Measurements from ENCODE around the gene AP1S2.

The AP1S2 gene

GRCh38 chrX:15808254-15808653 lies 46.4 kb downstream of the AP1S2 start:
- H2AFZ ChIP-seq (ENCODE audit: low read length) = no peak overlapping the region
- no peaks in the 10 kb centered on the region for H3K79me2 ChIP-seq (ENCODE audit: insufficient read depth, low read length)
- no peaks in the 10 kb centered on the region for H3K9me2 ChIP-seq (ENCODE audit: low read depth, low read length)
- H3K27ac ChIP-seq (ENCODE audit: low read depth, low read length, poor library complexity, severe bottlenecking) = no peak overlapping the region
- H3K9me3 ChIP-seq (ENCODE audit: low read length) = no peaks in the 10 kb centered on the region
- H3F3A ChIP-seq (ENCODE audit: insufficient read depth, low read length) = no peaks in the 10 kb centered on the region
- H3K27me3 ChIP-seq (ENCODE audit: insufficient read depth, low read length) = no peaks in the 10 kb centered on the region
- H3K4me3 ChIP-seq (ENCODE audit: low read depth, low read length, poor library complexity, severe bottlenecking) = no peak overlapping the region
- H3K4me1 ChIP-seq (ENCODE audit: insufficient read depth, low read length, severe bottlenecking) = no peaks in the 10 kb centered on the region
- no peak overlapping the region for H3K9ac ChIP-seq (ENCODE audit: low read length)
- no peaks in the 10 kb centered on the region for H4K20me1 ChIP-seq (ENCODE audit: insufficient read depth, low read length)
- TF ChIP-seq EZH2 (IDR thresholded peaks at IDR 0.05; ENCODE audit: borderline replicate concordance, low read length) (no peak), CTCF (IDR thresholded peaks at IDR 0.05; ENCODE audit: low read length) (no peak)
- H3K36me3 ChIP-seq (ENCODE audit: insufficient read depth, low read length) = peaks cover 54% of the 10 kb centered on the region
- no peak overlapping the region for H3K4me2 ChIP-seq (ENCODE audit: low read length)

- Histone ChIP-seq H3K9me2 (ENCODE audit: low read depth, low read length) (no peaks in the 10 kb centered on the region), H3K27ac (ENCODE audit: low read depth, low read length, poor library complexity, severe bottlenecking) (no peak overlapping the region), H4K20me1 (ENCODE audit: insufficient read depth, low read length) (no peaks in the 10 kb centered on the region), H3K9ac (ENCODE audit: low read length) (no peak overlapping the region), H3K4me2 (ENCODE audit: low read length) (no peak overlapping the region), H3K9me3 (ENCODE audit: low read length) (no peaks in the 10 kb centered on the region), H3K79me2 (ENCODE audit: insufficient read depth, low read length) (no peaks in the 10 kb centered on the region), H3K4me1 (ENCODE audit: insufficient read depth, low read length, severe bottlenecking) (no peaks in the 10 kb centered on the region), H3F3A (ENCODE audit: insufficient read depth, low read length) (no peaks in the 10 kb centered on the region), H2AFZ (ENCODE audit: low read length) (no peak overlapping the region), H3K27me3 (ENCODE audit: insufficient read depth, low read length) (no peaks in the 10 kb centered on the region), H3K36me3 (ENCODE audit: insufficient read depth, low read length) (peaks cover 30% of the 10 kb centered on the region), H3K4me3 (ENCODE audit: low read depth, low read length, poor library complexity, severe bottlenecking) (no peak overlapping the region)
- TF ChIP-seq CTCF (IDR thresholded peaks at IDR 0.05; ENCODE audit: low read length) (no peak), EZH2 (IDR thresholded peaks at IDR 0.05; ENCODE audit: borderline replicate concordance, low read length) (no peak)
Measured at GRCh38 chrX:15804563-15804962, 50.0 kb downstream of the AP1S2 start.

GRCh38 chrX:15797707-15798106 lies 56.9 kb downstream of the AP1S2 start:
- TF ChIP-seq CTCF (IDR thresholded peaks at IDR 0.05; ENCODE audit: low read length) = no peak
- no peak for TF ChIP-seq EZH2 (IDR thresholded peaks at IDR 0.05; ENCODE audit: borderline replicate concordance, low read length)
- H3F3A ChIP-seq (ENCODE audit: insufficient read depth, low read length) = no peaks in the 10 kb centered on the region
- H3K79me2 ChIP-seq (ENCODE audit: insufficient read depth, low read length) = peaks cover 2% of the 10 kb centered on the region

More at GRCh38 chrX:15797707-15798106, 56.9 kb downstream of the AP1S2 start:
- Histone ChIP-seq H3K9me2 (ENCODE audit: low read depth, low read length) (no peaks in the 10 kb centered on the region), H3K4me3 (ENCODE audit: low read depth, low read length, poor library complexity, severe bottlenecking) (no peak overlapping the region), H2AFZ (ENCODE audit: low read length) (no peak overlapping the region), H3K27ac (ENCODE audit: low read depth, low read length, poor library complexity, severe bottlenecking) (no peak overlapping the region), H3K9ac (ENCODE audit: low read length) (no peak overlapping the region), H3K4me1 (ENCODE audit: insufficient read depth, low read length, severe bottlenecking) (no peaks in the 10 kb centered on the region), H3K27me3 (ENCODE audit: insufficient read depth, low read length) (no peaks in the 10 kb centered on the region), H3K9me3 (ENCODE audit: low read length) (no peaks in the 10 kb centered on the region), H4K20me1 (ENCODE audit: insufficient read depth, low read length) (no peaks in the 10 kb centered on the region), H3K36me3 (ENCODE audit: insufficient read depth, low read length) (peaks cover 20% of the 10 kb centered on the region), H3K4me2 (ENCODE audit: low read length) (no peak overlapping the region)
